Measurements from ENCODE around the gene BRF1. TPM values are rescaled to one million over a fixed set of nuclear protein-coding genes. Genes with fewer than 3 reads are reported as not detected.

BRF1 gene
- total and polyA plus RNA-seq, 8 donors = 13.6 to 50.2 (median 20.4) TPM

GRCh38 chr14:105241641-105242040 lies 59.2 kb downstream of the BRF1 start:
- no peak overlapping the region for H3K27ac ChIP-seq
- WGBS, 2 donors = 85 to 96% methylated on average over 19 of the region's 19 CpGs
- no peak for ATAC-seq
- H3K27me3 ChIP-seq = no peaks in the 10 kb centered on the region
- H3K4me3 ChIP-seq = no peak overlapping the region
- intact Hi-C loops (cut with DNase I) = no loop called here
- peak in 1 of 6 donors; percentile 71 for DNase-seq
- H3K9me3 ChIP-seq = no peaks in the 10 kb centered on the region
- TF ChIP-seq CTCF (IDR thresholded peaks at IDR 0.05) = no peak
- H3K36me3 ChIP-seq = no peaks in the 10 kb centered on the region
- FAIRE-seq = no peak
- H3K4me1 ChIP-seq = no peaks in the 10 kb centered on the region

GRCh38 chr14:105240811-105241576 lies 59.8 kb downstream of the BRF1 start:
- no peak for ATAC-seq
- WGBS, 2 donors = 91 to 94% methylated on average over 24 to 27 of the region's 31 CpGs
- H3K9me3 ChIP-seq = no peaks in the 10 kb centered on the region
- H3K36me3 ChIP-seq = no peaks in the 10 kb centered on the region
- intact Hi-C loops (cut with DNase I) = no loop called here
- no peak overlapping the region for H3K27ac ChIP-seq
- H3K27me3 ChIP-seq = no peaks in the 10 kb centered on the region
- H3K4me1 ChIP-seq = no peaks in the 10 kb centered on the region
- no peak for TF ChIP-seq CTCF (IDR thresholded peaks at IDR 0.05)
- peak in 1 of 6 donors; percentile 65 for DNase-seq
- H3K4me3 ChIP-seq = no peak overlapping the region
- FAIRE-seq = no peak

- peak in 2 of 4 donors; percentile 18 to 41 for ATAC-seq
- no peak overlapping the region for H3K4me3 ChIP-seq
- DNase-seq = peak in 2 of 6 donors; percentile 20 to 41
- H3K4me1 ChIP-seq = no peaks in the 10 kb centered on the region
- no peaks in the 10 kb centered on the region for H3K9me3 ChIP-seq
- TF ChIP-seq CTCF (IDR thresholded peaks at IDR 0.05) = no peak
- no peak for FAIRE-seq
- H3K36me3 ChIP-seq = peaks cover 0 to 9% (median 5%) of the 10 kb centered on the region in 3 donors
- WGBS, 2 donors = 81 to 83% methylated on average over 18 of the region's 18 CpGs
- intact Hi-C loops (cut with DNase I) = no loop called here
- H3K27ac ChIP-seq = no peak overlapping the region
- no peaks in the 10 kb centered on the region for H3K27me3 ChIP-seq
These were observed 71.6 kb downstream of the BRF1 start for GRCh38 chr14:105229099-105229655.

GRCh38 chr14:105228562-105228961 lies 72.2 kb downstream of the BRF1 start:
- 86 to 90% methylated on average over 17 of the region's 17 CpGs for WGBS, 2 donors

More at GRCh38 chr14:105228562-105228961, 72.2 kb downstream of the BRF1 start:
- Histone ChIP-seq H3K27me3 (no peaks in the 10 kb centered on the region), H3K4me1 (no peaks in the 10 kb centered on the region), H3K9me3 (no peaks in the 10 kb centered on the region), H3K4me3 (no peak overlapping the region), H3K27ac (no peak overlapping the region), H3K36me3 (peaks cover 0 to 9% (median 6%) of the 10 kb centered on the region in 3 donors)
- no peak for ATAC-seq
- intact Hi-C loops (cut with DNase I) = no loop called here
- peak in 2 of 6 donors; percentile 33 to 57 for DNase-seq
- FAIRE-seq = no peak
- TF ChIP-seq CTCF (IDR thresholded peaks at IDR 0.05) = no peak

All from pancreas (tissue), 10 donors.